K562 (cell line): Measurements from ENCODE around the gene CXCR3. TPM values are rescaled to one million over a fixed set of nuclear protein-coding genes. Genes with fewer than 3 reads are reported as not detected.

Experiments used
- ATAC-seq: fragments of 200-7000 bp; cut with Tn5 transposase; 3 replicates; pipeline ENCODE4 v1.9.1; 2020; ENCODE audit warnings: moderate library complexity
- BruUV-seq: library from RNA; stranded (reverse); fragments of 400-500 nt; replicated peaks from 2 replicates; lab custom pipeline; 2021; lab: Mats Ljungman, UMichigan
- CTCF ChIA-PET: fragments of 300-600 bp; formaldehyde crosslinking; extraction: SDS; loops from one replicate; lab custom pipeline; 2021; ENCODE audit warnings: low intra/inter-chr PET ratio; lab: Yijun Ruan, JAX
- POLR2A ChIA-PET: fragments of 300-600, 350-650 bp; sonication (Branson Sonifier 250); formaldehyde crosslinking; extraction: SDS; loops from one replicate; lab custom pipeline; 2021; ENCODE audit warnings: antibody characterized with exemption, inconsistent platforms; lab: Yijun Ruan, JAX
- DNase-seq, 4 experiments: peaks; one replicate each; pipeline versions ENCODE4 v3.0.0 to v3.0.0-alpha.2; 2011 to 2018; ENCODE audit warnings: low spot score in 3 of 4, mixed read lengths in 3 of 4; ENCODE audit errors: extremely low read depth in 1 of 4
- FAIRE-seq: peaks from 2 replicates; lab custom pipeline; 2011; peaks lifted over from hg19 to GRCh38; lab: Jason Lieb, UNC
- H2AFZ ChIP-seq: 2 replicates; pipeline ENCODE4 v1.6.0; 2011; ENCODE audit warnings: low read depth, low read length, control low read depth, inconsistent platforms
- H3K27ac ChIP-seq: fragments of 200-600 bp; 3 replicates; pipeline ENCODE4 v1.8.0; 2011; ENCODE audit warnings: low read depth, mild to moderate bottlenecking, control low read depth, inconsistent platforms, low read length, moderate library complexity, mixed read lengths; ENCODE audit errors: extremely low read depth
- H3K27me3 ChIP-seq, 2 experiments: fragments of 300-600 bp in 1 of 2; 2 replicates in 1 of 2; 3 replicates in 1 of 2; pipeline versions ENCODE4 v1.6.0 to v1.8.0; 2011; ENCODE audit warnings: inconsistent platforms in 2 of 2, low read length in 2 of 2, mild to moderate bottlenecking in 1 of 2, mixed read lengths in 1 of 2, moderate library complexity in 1 of 2; ENCODE audit not compliant: control insufficient read depth in 2 of 2, insufficient read depth in 2 of 2
- H3K36me3 ChIP-seq: fragments of 300-600 bp; 3 replicates; pipeline ENCODE4 v1.8.0; 2011; ENCODE audit warnings: mild to moderate bottlenecking, low read length, inconsistent platforms; ENCODE audit not compliant: control insufficient read depth, insufficient read depth
- H3K4me1 ChIP-seq, 2 experiments: fragments of 200-600 bp in 1 of 2; replicated peaks in 1 of 2; 2 replicates in 1 of 2; 3 replicates in 1 of 2; pipeline versions ENCODE4 v1.5.1 to v1.8.0; 2011; ENCODE audit warnings: inconsistent platforms in 2 of 2, low read length in 2 of 2, mild to moderate bottlenecking in 1 of 2, mixed read lengths in 1 of 2, moderate library complexity in 1 of 2; ENCODE audit not compliant: control insufficient read depth in 2 of 2, insufficient read depth in 2 of 2
- H3K4me2 ChIP-seq: 2 replicates; pipeline ENCODE4 v1.6.1; 2011; ENCODE audit warnings: low read length, control low read depth, inconsistent platforms, mixed read lengths; ENCODE audit not compliant: insufficient read depth
- H3K4me3 ChIP-seq: fragments of 200-600 bp; sonication (generic), shearing (Covaris generic); 2 replicates; pipeline ENCODE4 v1.5.1; 2016; ENCODE audit warnings: control low read depth, inconsistent platforms
- H3K79me2 ChIP-seq: fragments of 200-600 bp; 3 replicates; pipeline ENCODE4 v1.8.0; 2011; ENCODE audit warnings: low read length, inconsistent platforms; ENCODE audit not compliant: control insufficient read depth, insufficient read depth
- H3K9ac ChIP-seq, 2 experiments: 2 replicates each; pipeline versions ENCODE4 v1.6.0 to v1.6.1; 2011; ENCODE audit warnings: low read depth in 2 of 2, low read length in 2 of 2, control low read depth in 1 of 2, inconsistent platforms in 1 of 2, mild to moderate bottlenecking in 1 of 2, mixed read lengths in 1 of 2; ENCODE audit not compliant: insufficient read depth in 1 of 2
- H3K9me1 ChIP-seq: one replicate; pipeline ENCODE4 v1.6.0; 2011; ENCODE audit warnings: inconsistent platforms, mild to moderate bottlenecking, low read length, moderate library complexity; ENCODE audit not compliant: control insufficient read depth, insufficient read depth
- H3K9me3 ChIP-seq: replicated peaks from 2 replicates; pipeline ENCODE4 v1.5.1; 2011; ENCODE audit warnings: low read depth, low read length, inconsistent platforms; ENCODE audit not compliant: control insufficient read depth, insufficient read depth
- H4K20me1 ChIP-seq: replicated peaks from 2 replicates; pipeline ENCODE4 v1.6.1; 2011; ENCODE audit warnings: low read length, inconsistent platforms, mixed read lengths; ENCODE audit not compliant: control insufficient read depth, insufficient read depth
- RERE ChIP-seq: sonication (generic); formaldehyde crosslinking; IDR thresholded peaks from 2 replicates; pipeline ENCODE4 v1.8.0; 2023; ENCODE audit warnings: missing genetic modification reagents, mild to moderate bottlenecking, borderline replicate concordance
- ZNF239 ChIP-seq: fragments of 250-450 bp; sonication (Bioruptor Pico); IDR thresholded peaks from 2 replicates; pipeline ENCODE4 v1.4.0; 2020; ENCODE audit warnings: mild to moderate bottlenecking
- ZNF24 ChIP-seq: fragments of 450-650 bp; IDR thresholded peaks from 2 replicates; pipeline ENCODE4 v1.6.1; 2016
- ZNF274 ChIP-seq: IDR thresholded peaks from 2 replicates; pipeline ENCODE4 v1.6.1; 2011; ENCODE audit warnings: low read depth, mild to moderate bottlenecking, low read length, moderate library complexity, borderline replicate concordance
- ZNF584 ChIP-seq: fragments of 200-800 bp; sonication (Bioruptor generic); IDR thresholded peaks from 2 replicates; pipeline ENCODE4 v1.6.1; 2016; ENCODE audit warnings: low read depth, mild to moderate bottlenecking, missing genetic modification characterization, missing compliant biosample characterization
- ZSCAN32 ChIP-seq: fragments of 450-650 bp; formaldehyde crosslinking; IDR thresholded peaks from 2 replicates; pipeline ENCODE4 v1.4.0; 2020; ENCODE audit warnings: mild to moderate bottlenecking, moderate library complexity
- WGBS: fragments of 100-300 bp; shearing (Covaris generic); methylation state at CpG from one replicate; pipeline ENCODE4 v1.1.6; 2016; ENCODE audit warnings: low coverage, mixed read lengths; ENCODE audit not compliant: insufficient coverage; ENCODE audit errors: missing lambda C conversion rate; 5-methylcytosine and 5-hydroxymethylcytosine counted together
- in situ Hi-C: fragments of 300-500 bp; cut with MboI; formaldehyde crosslinking; loops from 4 replicates; pipeline ENCODE4 v1.15.0; 2018; ENCODE audit warnings: inconsistent platforms, mixed read lengths
- intact Hi-C: fragments of 100-400 bp; cut with micrococcal nuclease; formaldehyde crosslinking; loops from 2 replicates; pipeline ENCODE4 v1.14.2; 2022
- polyA plus RNA-seq, 8 experiments: library from polyadenylated mRNA; depleted of rRNA in 4 of 8; stranded (reverse) in 5 of 8; unstranded in 3 of 8; fragments of >200 nt; fragmentation: Nextera tagmentation in 2 of 8; fragmentation: Illumina TruSeq in 1 of 8; extraction: Ambion mirVana in 2 of 8; extraction: Trizol in 1 of 8; gene quantifications; 2 replicates each; pipeline versions ENCODE4 v1.2.1 to v1.2.3, GENCODE V29; 2011 to 2014; ENCODE audit warnings: inconsistent platforms in 1 of 8, missing spikeins in 1 of 8
- total RNA-seq, 7 experiments: library from RNA; depleted of rRNA in 6 of 7; stranded (reverse); fragments of >200 nt in 6 of 7; fragmentation: Illumina TruSeq in 2 of 7; extraction: Trizol in 2 of 7; gene quantifications; 2 replicates each; pipeline versions ENCODE4 v1.2.1 to v1.2.3, GENCODE V29; 2011 to 2021; ENCODE audit warnings: low replicate concordance in 1 of 7
- TF ChIP-seq, protein P1 (sequence below): fragments of 250-450 bp; sonication (Bioruptor Pico); IDR thresholded peaks from 2 replicates; pipeline ENCODE4 v1.9.0; 2021; ENCODE audit warnings: mild to moderate bottlenecking
- TF ChIP-seq, protein P2 (sequence below): fragments of 450-650 bp; formaldehyde crosslinking; IDR thresholded peaks from 2 replicates; pipeline ENCODE4 v1.4.0; 2020; ENCODE audit warnings: mild to moderate bottlenecking, moderate library complexity

CXCR3 gene
- total and polyA plus RNA-seq, 9 of the 15 experiments (the other 6 are each of a cell fraction or from before 2014, with no cell fraction given), result not detected

- Histone ChIP-seq H3K4me1 (no peaks in the 10 kb centered on the region; a peak in 2 of 5 replicates), H4K20me1 (no peaks in the 10 kb centered on the region), H3K4me2 (no peak overlapping the region), H2AFZ (no peak overlapping the region), H3K27me3 (peaks cover 10 to 32% of the 10 kb centered on the region in 2 experiments; a peak in 4 of 5 replicates), H3K4me3 (no peak overlapping the region), H3K79me2 (no peaks in the 10 kb centered on the region), H3K9ac (no peak overlapping the region), H3K9me1 (no peaks in the 10 kb centered on the region), H3K9me3 (no peaks in the 10 kb centered on the region; the same call in 1 of the 2 replicates), H3K27ac (no peak overlapping the region), H3K36me3 (no peaks in the 10 kb centered on the region)
- DNase-seq (no peak), ATAC-seq (no peak), FAIRE-seq (no peak)
- intact Hi-C loops, result no loop called here
- BruUV-seq, result no TSS peak
- WGBS, result 1% methylated on average over 14 of the region's 22 CpGs
- ChIA-PET CTCF (no interaction called here), POLR2A (no interaction called here)
- in situ Hi-C loops, result loop anchor here (25.0 kb wide), 1 partner anchor 202 kb away; no protein-coding TSS in a partner anchor
- TF ChIP-seq ZSCAN32 (no peak), ZNF239 (CRISPR knock-in tag) (no peak), ZNF274 (no peak), ZNF24 (no peak), RERE (CRISPR knock-in tag) (no peak), ZNF584 (CRISPR knock-in tag) (no peak)
- TF ChIP-seq, protein P1, sequence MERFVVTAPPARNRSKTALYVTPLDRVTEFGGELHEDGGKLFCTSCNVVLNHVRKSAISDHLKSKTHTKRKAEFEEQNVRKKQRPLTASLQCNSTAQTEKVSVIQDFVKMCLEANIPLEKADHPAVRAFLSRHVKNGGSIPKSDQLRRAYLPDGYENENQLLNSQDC (CRISPR knock-in tag), result no peak
- TF ChIP-seq, protein P2, sequence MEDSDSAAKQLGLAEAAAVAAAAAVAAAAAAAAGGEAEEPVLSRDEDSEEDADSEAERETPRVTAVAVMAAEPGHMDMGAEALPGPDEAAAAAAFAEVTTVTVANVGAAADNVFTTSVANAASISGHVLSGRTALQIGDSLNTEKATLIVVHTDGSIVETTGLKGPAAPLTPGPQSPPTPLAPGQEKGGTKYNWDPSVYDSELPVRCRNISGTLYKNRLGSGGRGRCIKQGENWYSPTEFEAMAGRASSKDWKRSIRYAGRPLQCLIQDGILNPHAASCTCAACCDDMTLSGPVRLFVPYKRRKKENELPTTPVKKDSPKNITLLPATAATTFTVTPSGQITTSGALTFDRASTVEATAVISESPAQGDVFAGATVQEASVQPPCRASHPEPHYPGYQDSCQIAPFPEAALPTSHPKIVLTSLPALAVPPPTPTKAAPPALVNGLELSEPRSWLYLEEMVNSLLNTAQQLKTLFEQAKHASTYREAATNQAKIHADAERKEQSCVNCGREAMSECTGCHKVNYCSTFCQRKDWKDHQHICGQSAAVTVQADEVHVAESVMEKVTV, result no peak
These were observed 42.5 kb upstream of the CXCR3 start for GRCh38 chrX:71660562-71661416.
